Measurements from ENCODE around the gene RBM17. TPM values are rescaled to one million over a fixed set of nuclear protein-coding genes. Genes with fewer than 3 reads are reported as not detected.

RBM17 gene
- total RNA-seq, 1 experiment from 2014 or later, result 128 TPM

DNA sequence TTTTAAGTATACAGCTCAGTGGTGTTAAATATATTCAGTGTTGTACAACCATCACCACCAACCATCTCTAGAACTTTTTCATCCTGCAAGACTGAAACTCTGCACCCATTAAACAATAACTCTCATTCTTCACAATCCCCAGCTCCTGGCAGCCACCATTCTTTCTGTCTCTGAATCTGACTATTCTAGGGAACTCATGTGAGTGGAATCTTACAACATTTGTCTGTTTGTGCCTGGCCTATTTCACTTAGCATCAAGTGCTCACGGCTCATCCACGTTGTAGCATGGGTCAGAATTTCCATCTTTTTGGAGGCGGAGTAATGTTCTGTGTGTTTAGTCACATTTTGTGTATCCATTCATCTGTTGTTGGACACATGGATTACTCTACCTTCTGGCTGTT is 73.1 kb downstream of the RBM17 start:
- intact Hi-C loops (cut with micrococcal nuclease), result no loop called here
- Mint-ChIP-seq H3K4me3 (ENCODE audit: unreplicated experiment) (no peak overlapping the region), H3K27ac (ENCODE audit: low read depth, unreplicated experiment) (no peak overlapping the region), H3K36me3 (ENCODE audit: insufficient read depth, unreplicated experiment) (peaks cover 22% of the 10 kb centered on the region), H3K9me3 (ENCODE audit: unreplicated experiment) (no peaks in the 10 kb centered on the region), H3K27me3 (ENCODE audit: insufficient read depth, unreplicated experiment) (no peaks in the 10 kb centered on the region), H3K4me1 (ENCODE audit: insufficient read depth, unreplicated experiment) (peaks cover 12% of the 10 kb centered on the region)
- TF ChIP-seq, protein P1, sequence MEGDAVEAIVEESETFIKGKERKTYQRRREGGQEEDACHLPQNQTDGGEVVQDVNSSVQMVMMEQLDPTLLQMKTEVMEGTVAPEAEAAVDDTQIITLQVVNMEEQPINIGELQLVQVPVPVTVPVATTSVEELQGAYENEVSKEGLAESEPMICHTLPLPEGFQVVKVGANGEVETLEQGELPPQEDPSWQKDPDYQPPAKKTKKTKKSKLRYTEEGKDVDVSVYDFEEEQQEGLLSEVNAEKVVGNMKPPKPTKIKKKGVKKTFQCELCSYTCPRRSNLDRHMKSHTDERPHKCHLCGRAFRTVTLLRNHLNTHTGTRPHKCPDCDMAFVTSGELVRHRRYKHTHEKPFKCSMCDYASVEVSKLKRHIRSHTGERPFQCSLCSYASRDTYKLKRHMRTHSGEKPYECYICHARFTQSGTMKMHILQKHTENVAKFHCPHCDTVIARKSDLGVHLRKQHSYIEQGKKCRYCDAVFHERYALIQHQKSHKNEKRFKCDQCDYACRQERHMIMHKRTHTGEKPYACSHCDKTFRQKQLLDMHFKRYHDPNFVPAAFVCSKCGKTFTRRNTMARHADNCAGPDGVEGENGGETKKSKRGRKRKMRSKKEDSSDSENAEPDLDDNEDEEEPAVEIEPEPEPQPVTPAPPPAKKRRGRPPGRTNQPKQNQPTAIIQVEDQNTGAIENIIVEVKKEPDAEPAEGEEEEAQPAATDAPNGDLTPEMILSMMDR (IDR thresholded peaks at IDR 0.05; ENCODE audit: unreplicated experiment), result no peak
- DNase-seq (ENCODE audit: unreplicated experiment), result no peak
- ChIA-PET POLR2A (interaction anchor here (0.6 to 2.1 kb wide), 7 partner anchors 7 to 151 kb away, joined by 3 to 9 read pairs (median 4); no protein-coding TSS in a partner anchor), CTCF (interaction anchor here (0.6 to 1.1 kb wide), 3 partner anchors 10 to 397 kb away, joined by 3 to 8 read pairs (median 4); no protein-coding TSS in a partner anchor)
- BruUV-seq (replicated peaks), result no TSS peak

DNA sequence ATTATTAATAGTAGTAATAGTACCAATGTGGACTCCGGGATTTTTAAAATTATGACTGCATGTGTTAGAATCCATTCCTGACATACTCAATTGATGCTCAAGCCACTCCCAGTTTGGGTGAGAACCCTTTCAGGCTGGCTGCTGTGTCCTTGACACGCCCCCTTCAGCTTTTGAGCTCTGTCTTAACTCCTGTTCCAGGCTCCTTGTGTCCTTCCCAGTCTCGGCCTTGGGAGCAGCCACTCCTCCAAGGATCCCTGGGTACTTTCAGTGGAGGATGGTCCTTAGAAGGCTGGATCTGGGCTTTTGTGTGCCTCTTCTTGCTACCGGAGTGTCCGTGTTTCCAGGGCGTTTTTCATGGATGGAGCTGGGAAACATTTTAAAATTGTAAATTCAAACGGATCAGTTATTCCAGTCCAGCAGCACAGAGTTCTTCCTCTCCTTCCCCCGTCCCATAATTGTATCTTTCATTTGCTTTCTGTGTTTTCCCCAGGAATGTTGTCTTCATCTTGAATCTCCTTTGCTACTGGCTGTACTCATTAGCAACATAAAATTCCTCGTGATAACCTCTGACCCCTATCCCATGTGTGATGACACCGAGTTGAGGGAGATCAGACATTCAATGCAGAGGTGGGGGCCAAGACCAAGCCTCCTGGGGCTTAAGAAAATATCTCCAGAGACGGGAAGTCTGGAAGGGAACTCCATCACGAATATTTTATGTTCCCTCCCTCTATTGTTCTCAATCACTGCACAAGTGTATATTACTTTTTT is 73.9 kb downstream of the RBM17 start:
- POLR2A ChIA-PET, result interaction anchor here (0.8 to 2.1 kb wide), 18 partner anchors 8 to 559 kb away, joined by 3 to 11 read pairs (median 4); partner anchors contain the start of gene PFKFB3
- intact Hi-C loops (cut with micrococcal nuclease), result no loop called here
- no peaks in the 10 kb centered on the region for H3K9me3 Mint-ChIP-seq (ENCODE audit: unreplicated experiment)
- no TSS peak for BruUV-seq (replicated peaks)
- DNase-seq (ENCODE audit: unreplicated experiment), result no peak
- TF ChIP-seq, protein P1 (IDR thresholded peaks at IDR 0.05; ENCODE audit: unreplicated experiment), result no peak
- peak overlapping the region; percentile 95 for H3K4me3 Mint-ChIP-seq (ENCODE audit: unreplicated experiment)
- H3K4me1 Mint-ChIP-seq (ENCODE audit: insufficient read depth, unreplicated experiment), result peaks cover 17% of the 10 kb centered on the region
- CTCF ChIA-PET, result interaction anchor here (0.7 to 1.6 kb wide), 6 partner anchors 11 to 239 kb away, joined by 3 to 8 read pairs (median 4); no protein-coding TSS in a partner anchor
- H3K27ac Mint-ChIP-seq (ENCODE audit: low read depth, unreplicated experiment), result no peak overlapping the region
- no peaks in the 10 kb centered on the region for H3K27me3 Mint-ChIP-seq (ENCODE audit: insufficient read depth, unreplicated experiment)
- peaks cover 28% of the 10 kb centered on the region for H3K36me3 Mint-ChIP-seq (ENCODE audit: insufficient read depth, unreplicated experiment)

DNA sequence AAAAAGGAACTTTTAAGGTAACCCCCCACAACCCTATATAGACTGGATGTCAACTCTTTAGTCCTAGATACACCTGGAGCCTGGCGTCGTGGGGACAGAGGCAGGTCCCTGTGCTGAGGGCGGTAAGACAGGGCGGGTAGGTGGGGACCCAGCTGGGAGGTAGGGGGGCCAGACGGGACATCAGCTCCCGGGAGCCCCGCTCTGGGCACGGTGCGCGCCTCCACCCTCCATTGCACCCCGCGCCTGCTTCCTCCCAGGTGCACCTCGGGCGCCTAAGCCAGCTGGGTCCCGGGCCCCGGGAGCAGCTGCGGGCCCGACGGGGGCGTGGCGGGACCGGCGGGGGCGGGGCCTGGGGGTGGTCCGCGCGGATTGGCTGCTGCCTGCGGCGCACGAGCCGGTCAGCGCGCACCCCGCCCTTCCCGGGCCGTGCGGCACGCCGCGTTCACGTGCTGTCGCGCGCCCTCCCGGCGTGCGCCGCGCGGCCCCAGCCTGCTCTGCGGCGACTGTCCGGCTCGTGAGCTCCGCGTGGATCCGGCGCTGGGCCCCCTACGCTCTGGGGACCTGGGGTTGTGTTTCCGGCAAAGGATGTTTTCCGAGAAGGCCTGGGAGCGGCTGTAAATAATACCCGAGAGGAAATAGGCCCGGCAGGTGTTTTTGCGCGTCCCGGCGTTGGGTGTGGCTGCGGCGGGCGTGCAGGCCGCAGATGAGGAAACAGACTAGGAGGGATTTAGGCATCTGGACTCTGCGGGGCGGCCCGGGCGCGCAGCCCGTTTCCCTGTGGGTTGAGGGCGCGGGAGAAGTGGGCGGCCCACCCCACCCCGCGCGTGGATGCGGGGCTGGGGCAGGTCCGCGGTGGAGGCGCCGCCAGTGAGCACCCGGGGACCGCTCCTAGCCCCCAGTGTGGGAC is 74.8 kb downstream of the RBM17 start:
- TF ChIP-seq, protein P1 (IDR thresholded peaks at IDR 0.05; ENCODE audit: unreplicated experiment), result no peak
- intact Hi-C loops (cut with micrococcal nuclease), result loop anchor here (1.0 kb wide), 1 partner anchor 234 kb away; no protein-coding TSS in a partner anchor
- peaks cover 28% of the 10 kb centered on the region for H3K36me3 Mint-ChIP-seq (ENCODE audit: insufficient read depth, unreplicated experiment)
- BruUV-seq (replicated peaks), result TSS peak; percentile 60
- ChIA-PET CTCF (interaction anchor here (0.7 to 1.6 kb wide), 3 partner anchors 11 to 238 kb away, joined by 3 to 6 read pairs (median 4); no protein-coding TSS in a partner anchor), POLR2A (interaction anchor here (0.6 to 2.1 kb wide), 21 partner anchors 9 to 558 kb away, joined by 3 to 14 read pairs (median 3); partner anchors contain the start of gene PFKFB3)
- H3K27ac Mint-ChIP-seq (ENCODE audit: low read depth, unreplicated experiment), result peak overlapping the region; percentile 93
- DNase-seq (ENCODE audit: unreplicated experiment), result peak; percentile 85
- H3K9me3 Mint-ChIP-seq (ENCODE audit: unreplicated experiment), result no peaks in the 10 kb centered on the region
- H3K4me1 Mint-ChIP-seq (ENCODE audit: insufficient read depth, unreplicated experiment), result peaks cover 18% of the 10 kb centered on the region
- H3K4me3 Mint-ChIP-seq (ENCODE audit: unreplicated experiment), result peak overlapping the region; percentile 95
- H3K27me3 Mint-ChIP-seq (ENCODE audit: insufficient read depth, unreplicated experiment), result no peaks in the 10 kb centered on the region
